Heart left ventricle (tissue), 16 donors: Measurements from ENCODE around the gene WWTR1. TPM values are rescaled to one million over a fixed set of nuclear protein-coding genes. Genes with fewer than 3 reads are reported as not detected.

Source experiments
- ATAC-seq, 4 donors: fragments of 200-7000 bp; cut with Tn5 transposase; one replicate each; pipeline ENCODE4 v1.9.1; 2020 to 2022; ENCODE audit warnings: moderate library complexity in 4 of 4, mild to moderate bottlenecking in 3 of 4, moderate number of reproducible peaks in 1 of 4
- DNase-seq, 5 donors: peaks; one replicate each; pipeline ENCODE4 v3.0.0-alpha.2; 2020
- H3K27ac ChIP-seq, 12 donors: fragments of 200-600 bp; sonication (generic) in 4 of 12; one replicate each; pipeline versions ENCODE4 v1.5.0 to v1.8.0; 2016 to 2022; ENCODE audit warnings: mild to moderate bottlenecking in 2 of 12
- H3K27me3 ChIP-seq, 9 donors: fragments of 200-600 bp; sonication (generic) in 2 of 9; one replicate each; pipeline versions ENCODE4 v1.5.1 to v1.8.0; 2016 to 2022; ENCODE audit warnings: mild to moderate bottlenecking in 3 of 9
- H3K36me3 ChIP-seq, 9 donors: fragments of 200-600 bp; sonication (generic) in 2 of 9; one replicate each; pipeline versions ENCODE4 v1.5.0 to v1.8.0; 2018 to 2022; ENCODE audit warnings: mild to moderate bottlenecking in 2 of 9
- H3K4me1 ChIP-seq, 12 donors: fragments of 200-600 bp; sonication (generic) in 4 of 12; one replicate each; pipeline versions ENCODE4 v1.5.0 to v1.8.0; 2016 to 2022; ENCODE audit warnings: mild to moderate bottlenecking in 3 of 12
- H3K4me3 ChIP-seq, 12 donors: fragments of 200-600 bp; sonication (generic) in 4 of 12; one replicate each; pipeline versions ENCODE4 v1.5.0 to v1.8.0; 2017 to 2022; ENCODE audit warnings: mild to moderate bottlenecking in 9 of 12, moderate library complexity in 4 of 12
- H3K9me3 ChIP-seq, 12 donors: fragments of 200-600 bp; sonication (generic) in 4 of 12; one replicate each; pipeline versions ENCODE4 v1.5.0 to v1.8.0; 2016 to 2022; ENCODE audit warnings: mild to moderate bottlenecking in 1 of 12
- POLR2A ChIP-seq, 2 donors: fragments of 450-650 bp; IDR thresholded peaks; one replicate each; pipeline ENCODE4 v1.6.1; 2017; ENCODE audit warnings: antibody characterized with exemption in 2 of 2, mild to moderate bottlenecking in 2 of 2, moderate library complexity in 2 of 2
- WGBS, 4 donors: extraction: QIAGEN DNeasy Blood & Tissue Kit in 2 of 4; methylation state at CpG; one replicate each; pipeline versions ENCODE4 v1.1.5 to v1.1.7; 2013 to 2018; 5-methylcytosine and 5-hydroxymethylcytosine counted together
- intact Hi-C, 10 donors: fragments of 100-400 bp; cut with DNase I; formaldehyde crosslinking; loops; one replicate each; pipeline versions ENCODE4 v1.11.1 to v1.14.2; 2022
- polyA plus RNA-seq, 2 donors: library from polyadenylated mRNA; stranded (reverse); fragments of 200-250 nt; gene quantifications; one replicate each; pipeline ENCODE4 v1.2.3, GENCODE V29; 2013
- total RNA-seq, 9 donors: library from RNA; depleted of rRNA in 2 of 9; stranded (reverse); fragments of >200 nt in 2 of 9; fragmentation: NEBNext Ultra II Directional in 3 of 9; extraction: Animal tissue kit (Norgen Biotek cat#: 25700) in 3 of 9; gene quantifications; one replicate each; pipeline versions ENCODE4 v1.1.0 to v1.2.4, GENCODE V29; 2016 to 2023
- TF ChIP-seq, protein P1 (sequence below), 12 donors: fragments of 200-600 bp; sonication (generic) in 4 of 12; IDR thresholded peaks; one replicate each; pipeline versions ENCODE4 v1.5.0 to v1.8.0; 2018 to 2022; ENCODE audit warnings: antibody characterized with exemption in 12 of 12, mild to moderate bottlenecking in 5 of 12
- donor health status: ischemic (EF 13 %, LVEDD 7.1; RV severe dilation, severe dysfunction).
- donor health status: healthy with polysubstance abuse.
- donor health status: DM: no; HTN: yes; CAD: no.
- donor health status: DM: no; HTN: no; CAD: no.
- donor health status: ischemic (EF 25% LVEDD 6.9; RV normal size, moderate dysfunction).
- donor health status: ischemic (EF 25% LVEDD 5.7; RV mildly dilated, moderate dysfunction).
- donor health status: healthy.
- donor health status: DM: yes; HTN: yes; CAD: no.
- donor health status: ischemic (EF 35%, LVEDD 5.7; RV mildly dilated, moderate dysfunction).
- donor health status: nonischemic (EF 11% LVEDD 7.7; RV severe dilation, severe dysfunction).
- donor health status: DM: yes; HTN: yes; CAD: no.
- donor health status: PGD.
- donor health status: ischemic (EF 29% LVEDD 5.4; RV normal size, mild dysfunction).
- donor health status: nonischemic (EF 23%, LVEDD 6.1; RV moderate dilation, normal function).

The WWTR1 gene
- total and polyA plus RNA-seq, 11 donors = 14.5 to 71.7 (median 41.2) TPM

DNA sequence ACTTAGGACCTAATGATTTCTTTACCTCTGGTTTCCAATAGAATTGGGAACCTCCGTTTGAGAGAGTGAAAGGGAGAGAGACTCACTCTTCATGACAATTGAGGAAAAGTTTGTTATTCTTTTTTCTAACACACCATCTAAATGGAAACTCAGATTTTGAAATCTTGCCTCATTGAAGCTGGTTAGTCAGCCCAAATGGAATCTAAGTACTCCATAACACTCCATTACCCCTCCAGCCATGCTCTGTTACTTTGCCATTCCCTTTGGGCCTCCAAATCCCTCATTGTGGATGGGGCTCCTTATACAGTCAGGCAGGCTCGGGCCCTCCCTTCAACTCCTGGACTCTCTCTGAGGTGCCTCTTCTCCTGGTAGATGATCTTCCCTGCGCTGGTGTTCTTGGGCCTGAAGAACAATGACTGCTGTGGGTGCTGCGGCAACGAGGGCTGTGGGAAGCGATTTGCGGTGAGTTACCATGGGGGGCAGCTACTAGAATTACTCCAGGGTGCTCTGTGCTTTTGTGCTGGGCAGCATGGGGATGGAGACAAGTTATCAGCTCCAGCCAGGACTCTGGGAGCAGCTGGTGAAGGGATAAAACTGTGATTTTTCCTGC, 182.3 kb downstream of the WWTR1 start:
- no peak for ATAC-seq
- H3K27ac ChIP-seq = no peak overlapping the region
- WGBS, 4 donors = 95 to 98% (median 96%) methylated on average over 7 of the region's 7 CpGs
- H3K4me1 ChIP-seq = peaks cover 0 to 42% (median 15%) of the 10 kb centered on the region in 12 donors
- TF ChIP-seq, protein P1, sequence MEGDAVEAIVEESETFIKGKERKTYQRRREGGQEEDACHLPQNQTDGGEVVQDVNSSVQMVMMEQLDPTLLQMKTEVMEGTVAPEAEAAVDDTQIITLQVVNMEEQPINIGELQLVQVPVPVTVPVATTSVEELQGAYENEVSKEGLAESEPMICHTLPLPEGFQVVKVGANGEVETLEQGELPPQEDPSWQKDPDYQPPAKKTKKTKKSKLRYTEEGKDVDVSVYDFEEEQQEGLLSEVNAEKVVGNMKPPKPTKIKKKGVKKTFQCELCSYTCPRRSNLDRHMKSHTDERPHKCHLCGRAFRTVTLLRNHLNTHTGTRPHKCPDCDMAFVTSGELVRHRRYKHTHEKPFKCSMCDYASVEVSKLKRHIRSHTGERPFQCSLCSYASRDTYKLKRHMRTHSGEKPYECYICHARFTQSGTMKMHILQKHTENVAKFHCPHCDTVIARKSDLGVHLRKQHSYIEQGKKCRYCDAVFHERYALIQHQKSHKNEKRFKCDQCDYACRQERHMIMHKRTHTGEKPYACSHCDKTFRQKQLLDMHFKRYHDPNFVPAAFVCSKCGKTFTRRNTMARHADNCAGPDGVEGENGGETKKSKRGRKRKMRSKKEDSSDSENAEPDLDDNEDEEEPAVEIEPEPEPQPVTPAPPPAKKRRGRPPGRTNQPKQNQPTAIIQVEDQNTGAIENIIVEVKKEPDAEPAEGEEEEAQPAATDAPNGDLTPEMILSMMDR (IDR thresholded peaks at IDR 0.05) = no peak
- no peak for TF ChIP-seq POLR2A (IDR thresholded peaks at IDR 0.05)
- intact Hi-C loops = loop anchor here in 7 of 10 donors (5.0 to 10.0 kb wide), 6 partner anchors 78 to 521 kb away; no protein-coding TSS in a partner anchor
- DNase-seq = no peak
- H3K27me3 ChIP-seq = no peaks in the 10 kb centered on the region
- H3K4me3 ChIP-seq = no peak overlapping the region
- H3K9me3 ChIP-seq = no peaks in the 10 kb centered on the region
- no peaks in the 10 kb centered on the region for H3K36me3 ChIP-seq

DNA sequence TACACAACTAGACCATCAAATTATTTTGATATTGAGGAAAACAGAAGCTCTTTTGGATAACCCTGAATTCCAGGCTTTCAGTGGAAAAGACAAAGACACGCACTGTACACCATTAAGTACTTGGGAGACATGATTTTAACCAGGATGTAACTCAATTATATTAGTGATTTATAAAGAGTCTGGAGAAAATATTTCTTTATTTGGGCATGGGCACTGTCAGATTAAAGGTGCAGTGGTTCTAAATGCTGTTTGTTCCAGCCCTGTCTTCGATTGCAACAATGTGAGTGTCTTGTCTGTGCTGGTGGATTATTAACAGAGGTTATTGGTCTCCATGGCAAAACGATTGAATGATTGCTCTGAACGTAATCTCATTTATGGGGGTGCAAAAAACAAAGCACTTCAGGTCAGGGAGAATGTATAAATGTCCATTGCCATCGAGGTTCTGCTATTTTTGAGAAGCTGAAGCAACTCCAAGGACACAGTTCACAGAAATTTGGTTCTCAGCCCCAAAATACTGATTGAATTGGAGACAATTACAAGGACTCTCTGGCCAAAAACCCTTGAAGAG, 183.5 kb downstream of the WWTR1 start, which contains the start of gene TM4SF4:
Gene TM4SF4 (plus strand): TSS at position 448 of the 568 bp plus-strand sequence. CDS start 181 bp downstream, outside the sequence.
- WGBS, 4 donors = 87 to 90% (median 89%) methylated on average over 5 of the region's 5 CpGs

DNA sequence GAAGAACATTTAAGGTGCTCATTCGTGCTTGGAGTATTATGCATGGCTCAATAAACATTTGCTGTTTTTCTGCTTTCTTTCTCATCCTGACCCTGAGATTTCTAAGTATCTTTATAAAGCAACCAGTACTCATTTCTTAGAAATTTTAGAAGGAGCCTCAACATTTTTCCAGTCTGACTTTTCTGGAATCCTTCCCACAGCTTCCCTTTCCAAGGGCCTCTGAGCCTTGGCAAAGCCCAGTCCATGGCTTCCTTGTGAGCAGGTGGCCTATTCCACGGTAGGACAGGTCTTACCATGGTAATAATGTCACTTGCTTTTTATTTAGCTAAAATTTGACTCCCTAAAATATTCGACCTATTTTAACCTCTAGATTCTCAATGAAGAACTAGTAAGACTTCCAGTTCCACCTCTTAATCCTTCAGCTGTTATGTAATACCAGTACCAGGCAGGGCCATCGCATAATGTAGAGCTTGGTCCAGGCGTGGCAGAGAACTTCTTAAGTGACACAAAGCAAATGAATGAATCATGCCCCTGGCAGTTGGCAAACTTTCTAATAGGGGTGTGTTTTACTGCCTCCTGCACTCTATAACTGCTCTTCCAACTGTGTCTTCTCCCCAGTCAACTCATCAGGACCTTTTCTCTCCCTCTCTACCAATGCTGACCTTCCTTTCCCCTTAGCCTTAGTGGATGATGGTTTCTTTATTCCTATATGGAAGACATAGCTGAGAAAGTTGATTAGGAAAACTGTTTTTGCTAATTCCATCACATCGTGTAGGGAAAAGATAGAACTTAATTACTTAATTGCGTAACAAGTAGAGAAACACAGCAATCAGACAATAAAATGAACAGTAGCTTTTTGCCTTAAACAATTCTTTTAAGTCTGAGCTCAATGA, 184.2 kb downstream of the WWTR1 start:
- TF ChIP-seq, protein P1 (IDR thresholded peaks at IDR 0.05) = no peak
- TF ChIP-seq POLR2A (IDR thresholded peaks at IDR 0.05) = no peak
- H3K4me3 ChIP-seq = no peak overlapping the region
- no peaks in the 10 kb centered on the region for H3K27me3 ChIP-seq
- no peak for DNase-seq
- H3K4me1 ChIP-seq = peaks cover 0 to 26% (median 6%) of the 10 kb centered on the region in 12 donors
- H3K27ac ChIP-seq = peak overlapping the region in 4 of 12 donors; percentile 22 to 38 (median 25)
- intact Hi-C loops = loop anchor here in 2 of 10 donors (10.0 kb wide), 2 partner anchors 199 to 519 kb away; no protein-coding TSS in a partner anchor
- 73 to 87% (median 77%) methylated on average over 7 of the region's 7 CpGs for WGBS, 4 donors
- no peaks in the 10 kb centered on the region for H3K36me3 ChIP-seq
- H3K9me3 ChIP-seq = no peaks in the 10 kb centered on the region
- peak in 3 of 4 donors; percentile 45 to 70 (median 60) for ATAC-seq

More for the DNA sequence above, 183.5 kb downstream of the WWTR1 start, which contains the start of gene TM4SF4:
- Histone ChIP-seq H3K36me3 (no peaks in the 10 kb centered on the region), H3K4me3 (no peak within 1 kb of the TSS), H3K27me3 (no peaks in the 10 kb centered on the region), H3K4me1 (peaks cover 0 to 30% (median 6%) of the 10 kb centered on the region in 12 donors), H3K27ac (peak within 1 kb of the TSS in 2 of 12 donors; percentile 22 to 38), H3K9me3 (no peaks in the 10 kb centered on the region)
- DNase-seq (no peak), ATAC-seq (no peak)
- intact Hi-C loops = loop anchor here in 2 of 10 donors (10.0 kb wide), 2 partner anchors 200 to 520 kb away; no protein-coding TSS in a partner anchor
- no peak for TF ChIP-seq POLR2A (IDR thresholded peaks at IDR 0.05)
- TF ChIP-seq, protein P1 (IDR thresholded peaks at IDR 0.05) = no peak
